Adrenal gland (tissue), 12 donors: Measurements from ENCODE around the gene FHIT. TPM values are rescaled to one million over a fixed set of nuclear protein-coding genes. Genes with fewer than 3 reads are reported as not detected.

Source experiments
- DNase-seq, 7 donors: peaks; one replicate each; pipeline ENCODE4 v3.0.0-alpha.2; 2019 to 2020
- H3K27ac ChIP-seq, 5 donors: fragments of 200-600 bp; sonication (generic) in 4 of 5; 1 replicate in 3 of 5; 2 replicates in 2 of 5; pipeline versions ENCODE4 v1.5.1 to v1.8.0; 2016 to 2020; ENCODE audit warnings: mild to moderate bottlenecking in 1 of 5
- H3K27me3 ChIP-seq: fragments of 200-600 bp; 2 replicates; pipeline ENCODE4 v1.8.0; 2021
- H3K36me3 ChIP-seq, 2 donors: fragments of 200-600 bp; replicated peaks in 1 of 2; 1 replicate in 1 of 2; 2 replicates in 1 of 2; pipeline versions ENCODE4 v1.5.1 to v1.8.0; 2018 to 2022
- H3K4me1 ChIP-seq, 2 donors: fragments of 200-600 bp; replicated peaks in 1 of 2; 1 replicate in 1 of 2; 2 replicates in 1 of 2; pipeline versions ENCODE4 v1.5.1 to v1.8.0; 2018 to 2021
- H3K4me3 ChIP-seq, 4 donors: fragments of 200-600 bp; sonication (generic) in 3 of 4; one replicate each; pipeline ENCODE4 v1.5.1; 2016 to 2018
- H3K9me3 ChIP-seq, 3 donors: fragments of 200-600 bp; sonication (generic) in 1 of 3; replicated peaks in 1 of 3; 1 replicate in 2 of 3; 2 replicates in 1 of 3; pipeline versions ENCODE4 v1.5.1 to v1.8.0; 2016 to 2021
- POLR2A ChIP-seq, 2 donors: fragments of 450-650 bp; IDR thresholded peaks; one replicate each; pipeline ENCODE4 v1.6.1; 2017; ENCODE audit warnings: antibody characterized with exemption in 2 of 2, mild to moderate bottlenecking in 2 of 2, moderate library complexity in 1 of 2
- WGBS, 4 donors: extraction: QIAGEN DNeasy Blood & Tissue Kit in 2 of 4; methylation state at CpG; one replicate each; pipeline versions ENCODE4 v1.1.5 to v1.1.7; 2013 to 2017; 5-methylcytosine and 5-hydroxymethylcytosine counted together
- intact Hi-C, 2 donors: fragments of 100-400 bp; cut with DNase I; formaldehyde crosslinking; loops; one replicate each; pipeline versions ENCODE4 v1.14.1 to v1.15.0; 2022 to 2023
- polyA plus RNA-seq, 3 donors: library from polyadenylated mRNA; stranded (reverse); fragments of 200-250 nt in 2 of 3; fragments of 350-450 nt in 1 of 3; fragmentation: Illumina TruSeq in 1 of 3; extraction: RNeasy Lipid Tissue Mini Kit (QIAGEN cat#74804) in 1 of 3; gene quantifications; one replicate each; pipeline ENCODE4 v1.2.3, GENCODE V29; 2013 to 2014
- total RNA-seq, 9 donors: library from RNA; depleted of rRNA in 4 of 9; stranded (reverse); fragments of >200 nt in 4 of 9; fragments of 120-200 nt in 1 of 9; fragmentation: NEBNext Ultra II Directional in 1 of 9; extraction: Animal tissue kit (Norgen Biotek cat#: 25700) in 1 of 9; gene quantifications; one replicate each; pipeline versions ENCODE4 v1.1.0 to v1.2.4, GENCODE V29; 2013 to 2023
- TF ChIP-seq, protein P1 (sequence below), 6 experiments: fragments of 450-650 bp in 4 of 6; fragments of 200-600 bp in 2 of 6; sonication (generic) in 1 of 6; IDR thresholded peaks; 1 replicate in 5 of 6; 2 replicates in 1 of 6; pipeline versions ENCODE4 v1.5.1 to v1.8.0; 2016 to 2021; ENCODE audit warnings: antibody characterized with exemption in 6 of 6, mild to moderate bottlenecking in 2 of 6, moderate library complexity in 1 of 6
- donor health status: healthy with polysubstance abuse.
- donor health status: Bipolar disorder and iron deficiency.
- donor health status: DM: yes; HTN: yes; CAD: no.
- donor health status: DM: no; HTN: no; CAD: no.
- donor health status: DM: no; HTN: no; CAD: no.
- donor health status: DM: yes; HTN: yes; CAD: no.

FHIT gene
- total and polyA plus RNA-seq, 12 donors: 14.1 to 43.9 (median 28.8) TPM

- 82 to 99% (median 90%) methylated on average over 1 of the region's 1 CpG for WGBS, 4 donors
- Histone ChIP-seq H3K4me1 (no peaks in the 10 kb centered on the region), H3K27ac (no peak overlapping the region), H3K9me3 (no peaks in the 10 kb centered on the region), H3K36me3 (no peaks in the 10 kb centered on the region), H3K27me3 (no peaks in the 10 kb centered on the region), H3K4me3 (no peak overlapping the region)
- no peak for DNase-seq
- intact Hi-C loops: no loop called here
- TF ChIP-seq POLR2A (IDR thresholded peaks at IDR 0.05): no peak
- TF ChIP-seq, protein P1, sequence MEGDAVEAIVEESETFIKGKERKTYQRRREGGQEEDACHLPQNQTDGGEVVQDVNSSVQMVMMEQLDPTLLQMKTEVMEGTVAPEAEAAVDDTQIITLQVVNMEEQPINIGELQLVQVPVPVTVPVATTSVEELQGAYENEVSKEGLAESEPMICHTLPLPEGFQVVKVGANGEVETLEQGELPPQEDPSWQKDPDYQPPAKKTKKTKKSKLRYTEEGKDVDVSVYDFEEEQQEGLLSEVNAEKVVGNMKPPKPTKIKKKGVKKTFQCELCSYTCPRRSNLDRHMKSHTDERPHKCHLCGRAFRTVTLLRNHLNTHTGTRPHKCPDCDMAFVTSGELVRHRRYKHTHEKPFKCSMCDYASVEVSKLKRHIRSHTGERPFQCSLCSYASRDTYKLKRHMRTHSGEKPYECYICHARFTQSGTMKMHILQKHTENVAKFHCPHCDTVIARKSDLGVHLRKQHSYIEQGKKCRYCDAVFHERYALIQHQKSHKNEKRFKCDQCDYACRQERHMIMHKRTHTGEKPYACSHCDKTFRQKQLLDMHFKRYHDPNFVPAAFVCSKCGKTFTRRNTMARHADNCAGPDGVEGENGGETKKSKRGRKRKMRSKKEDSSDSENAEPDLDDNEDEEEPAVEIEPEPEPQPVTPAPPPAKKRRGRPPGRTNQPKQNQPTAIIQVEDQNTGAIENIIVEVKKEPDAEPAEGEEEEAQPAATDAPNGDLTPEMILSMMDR (IDR thresholded peaks at IDR 0.05): no peak
Observed at GRCh38 chr3:60827666-60828065, 423.6 kb downstream of the FHIT start.

GRCh38 chr3:60826511-60826910, 424.7 kb downstream of the FHIT start:
- Histone ChIP-seq H3K4me1 (no peaks in the 10 kb centered on the region), H3K27ac (no peak overlapping the region), H3K9me3 (no peaks in the 10 kb centered on the region), H3K36me3 (no peaks in the 10 kb centered on the region), H3K27me3 (no peaks in the 10 kb centered on the region), H3K4me3 (no peak overlapping the region)
- DNase-seq: no peak
- TF ChIP-seq, protein P1 (IDR thresholded peaks at IDR 0.05): no peak
- no peak for TF ChIP-seq POLR2A (IDR thresholded peaks at IDR 0.05)
- intact Hi-C loops: no loop called here
- 92 to 96% (median 93%) methylated on average over 6 of the region's 6 CpGs for WGBS, 4 donors

GRCh38 chr3:60812502-60812901, 438.8 kb downstream of the FHIT start:
- Histone ChIP-seq H3K27me3 (no peaks in the 10 kb centered on the region), H3K36me3 (no peaks in the 10 kb centered on the region), H3K27ac (no peak overlapping the region), H3K9me3 (peaks cover 0 to 1% (median 0%) of the 10 kb centered on the region in 3 donors), H3K4me3 (no peak overlapping the region), H3K4me1 (no peaks in the 10 kb centered on the region)
- 71 to 84% (median 79%) methylated on average over 2 of the region's 2 CpGs for WGBS, 4 donors
- intact Hi-C loops: no loop called here
- TF ChIP-seq, protein P1 (IDR thresholded peaks at IDR 0.05): no peak
- TF ChIP-seq POLR2A (IDR thresholded peaks at IDR 0.05): no peak
- DNase-seq: no peak

- Histone ChIP-seq H3K4me3 (no peak overlapping the region), H3K27me3 (no peaks in the 10 kb centered on the region), H3K36me3 (no peaks in the 10 kb centered on the region), H3K9me3 (no peaks in the 10 kb centered on the region), H3K4me1 (no peaks in the 10 kb centered on the region), H3K27ac (no peak overlapping the region)
- TF ChIP-seq, protein P1 (IDR thresholded peaks at IDR 0.05): no peak
- no peak for TF ChIP-seq POLR2A (IDR thresholded peaks at IDR 0.05)
- 60 to 68% (median 64%) methylated on average over 4 of the region's 4 CpGs for WGBS, 4 donors
- DNase-seq: no peak
- intact Hi-C loops: no loop called here
Observed at GRCh38 chr3:60810881-60811280, 440.4 kb downstream of the FHIT start.
